GM19468 (cell line): ENCODE results near the gene METTL21C.

ENCODE experiments used
- ATAC-seq: cut with Tn5 transposase; IDR thresholded peaks from one replicate; pipeline ENCODE4 v1.9.1; 2021; ENCODE audit warnings: mild to moderate bottlenecking, moderate library complexity, moderate number of reproducible peaks; ENCODE audit not compliant: unreplicated experiment; ENCODE audit errors: extremely low read depth

The METTL21C gene

GRCh38 chr13:102698649-102698980 lies 3.8 kb upstream of the METTL21C start:
- ATAC-seq: no peak

- ATAC-seq: no peak
Measured at GRCh38 chr13:102697929-102698648, 3.2 kb upstream of the METTL21C start.

- ATAC-seq: no peak
Measured at GRCh38 chr13:102697264-102697663, 2.4 kb upstream of the METTL21C start.

- no peak for ATAC-seq
Measured at GRCh38 chr13:102696465-102696864, 1.6 kb upstream of the METTL21C start.

GRCh38 chr13:102693776-102694175 lies 1.1 kb downstream of the METTL21C start:
- ATAC-seq: no peak

- ATAC-seq: no peak
Measured at GRCh38 chr13:102693250-102693649, 1.6 kb downstream of the METTL21C start.

- no peak for ATAC-seq
Measured at GRCh38 chr13:102692491-102692826, 2.4 kb downstream of the METTL21C start.

- ATAC-seq: no peak
Measured at GRCh38 chr13:102690883-102691282, 4.0 kb downstream of the METTL21C start.

GRCh38 chr13:102688306-102688973 lies 6.4 kb downstream of the METTL21C start:
- ATAC-seq: no peak

- no peak for ATAC-seq
Measured at GRCh38 chr13:102687520-102687919, 7.3 kb downstream of the METTL21C start.

- no peak for ATAC-seq
Measured at GRCh38 chr13:102686024-102686423, 8.8 kb downstream of the METTL21C start.

- no peak for ATAC-seq
Measured at GRCh38 chr13:102683637-102684036, 11.2 kb downstream of the METTL21C start.

- ATAC-seq: no peak
Measured at GRCh38 chr13:102682727-102683126, 12.1 kb downstream of the METTL21C start.

- no peak for ATAC-seq
Measured at GRCh38 chr13:102682211-102682610, 12.6 kb downstream of the METTL21C start.

GRCh38 chr13:102680842-102681740 lies 13.8 kb downstream of the METTL21C start:
- no peak for ATAC-seq

GRCh38 chr13:102680133-102680717 lies 14.6 kb downstream of the METTL21C start:
- ATAC-seq: no peak

- ATAC-seq: no peak
Measured at GRCh38 chr13:102679449-102680132, 15.3 kb downstream of the METTL21C start.

- no peak for ATAC-seq
Measured at GRCh38 chr13:102678339-102679107, 16.3 kb downstream of the METTL21C start.

- no peak for ATAC-seq
Measured at GRCh38 chr13:102677122-102677521, 17.7 kb downstream of the METTL21C start.
